Measurements from ENCODE around the gene KCNJ14.
A peak's percentile ranks its signal among the peaks of the same experiment; 100 is the strongest.

DNA sequence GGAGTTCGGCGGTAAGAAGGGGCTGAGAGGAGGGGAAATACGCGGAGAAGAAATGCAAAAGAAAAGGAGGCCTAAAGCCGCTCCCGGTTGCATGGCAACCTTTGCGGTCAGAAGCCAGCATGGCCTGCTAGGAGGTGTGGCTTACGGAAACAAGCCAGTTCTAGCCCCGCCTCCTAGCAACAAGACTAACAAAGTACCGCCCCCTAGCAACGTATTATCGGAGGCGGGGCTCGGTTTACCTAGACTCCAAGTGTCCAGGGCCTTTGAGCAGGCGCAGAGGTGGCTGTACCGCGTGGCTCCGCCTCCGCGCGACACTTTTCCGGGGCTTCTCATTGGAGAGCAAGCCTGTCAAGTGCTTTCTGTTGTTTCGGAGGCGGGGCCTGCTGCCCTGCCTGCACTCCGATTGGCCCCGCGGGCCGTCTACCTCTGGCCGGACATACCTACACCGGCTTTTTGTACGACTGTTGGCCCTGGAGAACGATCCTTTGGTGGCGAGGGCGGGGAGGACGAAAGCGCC is 13.5 kb downstream of the KCNJ14 start:
- TF ChIP-seq LEF1 (IDR thresholded peaks at IDR 0.05; ENCODE audit: borderline replicate concordance): no peak
- TF ChIP-seq ARNT (IDR thresholded peaks at IDR 0.05): no peak
- TF ChIP-seq ELF4 (IDR thresholded peaks at IDR 0.05): no peak
- TF ChIP-seq FOXA1 (IDR thresholded peaks at IDR 0.05): no peak
- TF ChIP-seq L3MBTL2 (conservative IDR thresholded peaks at IDR 0.05): no peak
- no peak for TF ChIP-seq FOXM1 (IDR thresholded peaks at IDR 0.05; ENCODE audit: borderline replicate concordance)
- peak; percentile 81 for TF ChIP-seq SP1 (IDR thresholded peaks at IDR 0.05)
- TF ChIP-seq NFRKB (IDR thresholded peaks at IDR 0.05): no peak

Measured in HEK293T (cell line).